ENCODE data around the gene LAMTOR5.
A peak's percentile ranks its signal among the peaks of the same experiment; 100 is the strongest.
"Not testable (repeated sequence)": the region's sequence is repeated elsewhere in the genome, so short reads cannot be mapped to it uniquely, and the experiment has no call there.

Gene LAMTOR5

GRCh38 chr1:110407260-110408210 is at the start of gene LAMTOR5:
TSS of gene LAMTOR5 (minus strand) at chr1:110407694. CDS start at chr1:110407620, 74 bp downstream.
- peak; percentile 96 for DNase-seq (ENCODE audit: low read depth, low spot score)

- DNase-seq (ENCODE audit: low read depth, low spot score): no peak
Measured at GRCh38 chr1:110457206-110457605, 49.7 kb upstream of the LAMTOR5 start.

- no peak for DNase-seq (ENCODE audit: low read depth, low spot score)
Measured at GRCh38 chr1:110455151-110455550, 47.7 kb upstream of the LAMTOR5 start.

- no peak for DNase-seq (ENCODE audit: low read depth, low spot score)
Measured at GRCh38 chr1:110454328-110454727, 46.8 kb upstream of the LAMTOR5 start.

- DNase-seq (ENCODE audit: low read depth, low spot score): no peak
Measured at GRCh38 chr1:110453829-110454228, 46.3 kb upstream of the LAMTOR5 start.

- DNase-seq (ENCODE audit: low read depth, low spot score): no peak
Measured at GRCh38 chr1:110452330-110452729, 44.8 kb upstream of the LAMTOR5 start.

- DNase-seq (ENCODE audit: low read depth, low spot score): no peak
Measured at GRCh38 chr1:110450929-110451328, 43.4 kb upstream of the LAMTOR5 start, which contains the start of gene PROK1. TSS of gene PROK1 (plus strand) at chr1:110451149. CDS start at chr1:110451217, 68 bp downstream.

- DNase-seq (ENCODE audit: low read depth, low spot score): no peak
Measured at GRCh38 chr1:110449661-110450651, 42.5 kb upstream of the LAMTOR5 start.

GRCh38 chr1:110444561-110444960 is 37.1 kb upstream of the LAMTOR5 start:
- DNase-seq (ENCODE audit: low read depth, low spot score): no peak

- DNase-seq (ENCODE audit: low read depth, low spot score): no peak
Measured at GRCh38 chr1:110443451-110443850, 36.0 kb upstream of the LAMTOR5 start.

GRCh38 chr1:110441888-110442287 is 34.4 kb upstream of the LAMTOR5 start:
- DNase-seq (ENCODE audit: low read depth, low spot score): no peak

GRCh38 chr1:110440877-110441276 is 33.4 kb upstream of the LAMTOR5 start:
- peak; percentile 13 for DNase-seq (ENCODE audit: low read depth, low spot score)

GRCh38 chr1:110439873-110440272 is 32.4 kb upstream of the LAMTOR5 start:
- not testable (repeated sequence) for DNase-seq (ENCODE audit: low read depth, low spot score)

- DNase-seq (ENCODE audit: low read depth, low spot score): no peak
Measured at GRCh38 chr1:110438893-110439292, 31.4 kb upstream of the LAMTOR5 start.

- DNase-seq (ENCODE audit: low read depth, low spot score): not testable (repeated sequence)
Measured at GRCh38 chr1:110437645-110438299, 30.3 kb upstream of the LAMTOR5 start.

GRCh38 chr1:110436635-110437034 is 29.1 kb upstream of the LAMTOR5 start:
- DNase-seq (ENCODE audit: low read depth, low spot score): peak; percentile 23

- DNase-seq (ENCODE audit: low read depth, low spot score): no peak
Measured at GRCh38 chr1:110434946-110435345, 27.5 kb upstream of the LAMTOR5 start.

GRCh38 chr1:110433803-110434202 is 26.3 kb upstream of the LAMTOR5 start:
- DNase-seq (ENCODE audit: low read depth, low spot score): peak; percentile 48

- no peak for DNase-seq (ENCODE audit: low read depth, low spot score)
Measured at GRCh38 chr1:110433213-110433612, 25.7 kb upstream of the LAMTOR5 start.

GRCh38 chr1:110430901-110431300 is 23.4 kb upstream of the LAMTOR5 start:
- DNase-seq (ENCODE audit: low read depth, low spot score): no peak

- DNase-seq (ENCODE audit: low read depth, low spot score): no peak
Measured at GRCh38 chr1:110430366-110430765, 22.9 kb upstream of the LAMTOR5 start.

All from astrocyte of the hippocampus (primary cell).